ENCODE data around the gene NUDT6.
"Not testable (repeated sequence)": the region's sequence is repeated elsewhere in the genome, so short reads cannot be mapped to it uniquely, and the experiment has no call there.

Gene NUDT6

DNA sequence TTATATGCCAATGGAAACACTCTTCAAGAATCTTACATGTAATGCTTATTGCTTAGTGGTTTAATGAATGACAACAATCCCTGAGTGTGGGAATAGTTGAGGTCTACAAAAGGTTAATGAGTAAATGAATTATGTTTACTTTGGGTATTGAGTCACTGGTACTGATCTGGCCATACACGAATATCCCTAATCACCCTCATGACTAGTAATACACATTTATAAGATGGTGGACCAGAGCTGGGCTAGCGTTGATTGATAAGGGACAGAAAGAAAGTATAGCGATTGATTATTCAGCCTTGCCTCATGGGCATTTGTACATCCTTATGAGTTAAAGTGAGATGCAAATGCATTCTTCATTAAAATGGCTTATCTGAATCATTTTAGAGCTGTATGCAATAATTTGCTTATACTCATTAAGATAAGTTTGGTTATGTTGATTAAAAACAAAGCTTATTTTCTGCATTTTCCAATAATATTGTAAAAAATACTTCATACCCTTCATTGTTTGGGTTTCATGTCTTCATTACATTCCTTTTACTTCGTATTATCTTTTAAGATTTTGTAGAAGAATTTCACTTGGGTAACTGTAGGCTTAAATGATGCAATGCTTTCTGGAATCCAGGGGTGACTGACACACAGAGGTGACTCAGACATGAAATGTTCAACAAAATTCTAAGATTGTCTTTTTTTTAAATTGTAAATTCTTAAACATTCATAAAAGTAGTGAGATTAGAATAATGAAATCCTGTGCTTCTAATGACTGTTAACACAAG lies 48.4 kb downstream of the NUDT6 start:
- no peak for FAIRE-seq

DNA sequence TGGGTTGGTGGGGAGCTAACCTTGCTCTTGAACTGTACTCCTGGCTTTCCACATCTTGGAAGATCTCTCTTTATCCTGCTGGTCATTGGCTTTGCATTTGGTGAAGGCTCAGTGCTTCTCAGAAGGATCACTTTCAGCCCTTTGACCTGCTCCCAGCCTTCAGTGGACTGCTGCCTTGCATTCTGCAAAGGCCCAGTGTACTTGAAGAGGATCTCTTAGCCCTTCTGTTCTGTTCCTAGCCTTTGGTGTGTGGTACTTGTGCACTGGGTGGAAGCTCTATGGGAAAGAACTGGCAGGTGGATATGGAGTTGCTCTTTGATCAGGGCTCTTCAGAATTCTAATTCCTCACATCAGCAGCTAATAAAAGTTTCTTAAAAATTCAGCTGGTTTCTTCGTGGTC lies 49.3 kb downstream of the NUDT6 start:
- no peak for FAIRE-seq

DNA sequence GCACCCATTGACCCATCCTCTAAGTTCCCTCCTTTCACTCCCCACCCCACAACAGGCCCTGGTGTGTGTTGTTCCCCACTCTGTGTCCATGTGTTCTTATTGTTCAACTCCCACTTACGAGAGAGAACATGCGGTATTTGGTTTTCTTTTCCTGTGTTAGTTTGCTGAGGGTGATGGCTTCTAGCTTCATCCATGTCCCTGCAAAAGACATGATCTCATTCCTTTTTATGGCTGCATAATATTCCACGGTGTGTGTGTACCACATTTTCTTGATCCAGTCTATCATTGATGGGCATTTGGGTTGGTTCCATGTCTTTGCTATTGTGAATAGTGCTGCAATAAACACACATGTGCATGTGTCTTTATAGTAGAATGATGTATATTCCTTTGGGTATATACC lies 54.2 kb downstream of the NUDT6 start:
- not testable (repeated sequence) for FAIRE-seq

DNA sequence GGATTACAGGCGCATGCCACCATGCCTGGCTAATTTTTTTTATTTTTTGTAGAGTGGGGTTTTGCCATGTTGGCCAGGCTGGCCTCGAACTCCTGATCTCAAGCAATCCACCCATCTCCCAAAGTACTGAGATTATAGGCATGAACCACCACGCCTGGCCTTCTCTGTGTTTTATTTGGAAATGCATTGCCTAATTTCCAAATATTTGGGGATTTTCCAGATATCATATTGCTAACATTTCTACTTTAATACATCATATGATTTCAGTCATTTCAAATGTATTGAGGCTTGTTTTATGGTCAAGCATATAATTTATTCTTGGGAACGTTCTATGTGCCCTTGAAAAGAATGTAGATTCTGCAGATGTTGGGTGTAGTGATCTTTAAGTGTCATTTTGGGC lies 57.0 kb downstream of the NUDT6 start:
- no peak for FAIRE-seq

DNA sequence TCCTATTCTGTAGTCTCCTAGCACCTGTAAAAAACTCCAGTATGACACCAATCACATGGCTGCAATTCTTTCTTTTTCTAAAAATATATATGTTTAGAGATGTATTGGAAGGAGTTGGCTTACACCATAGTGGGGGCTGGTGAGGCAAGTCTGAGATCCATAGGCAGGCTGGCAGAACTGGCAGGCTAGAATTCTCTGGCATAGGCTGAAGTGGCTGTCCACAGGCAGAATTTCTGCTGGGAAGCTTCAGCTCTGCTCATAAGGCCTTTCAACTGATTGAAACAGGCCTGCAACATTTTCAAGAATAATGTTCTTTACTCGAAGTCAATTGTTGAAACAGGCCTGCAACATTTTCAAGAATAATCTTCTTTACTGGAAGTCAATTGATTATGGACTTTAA lies 58.8 kb downstream of the NUDT6 start:
- FAIRE-seq: no peak

DNA sequence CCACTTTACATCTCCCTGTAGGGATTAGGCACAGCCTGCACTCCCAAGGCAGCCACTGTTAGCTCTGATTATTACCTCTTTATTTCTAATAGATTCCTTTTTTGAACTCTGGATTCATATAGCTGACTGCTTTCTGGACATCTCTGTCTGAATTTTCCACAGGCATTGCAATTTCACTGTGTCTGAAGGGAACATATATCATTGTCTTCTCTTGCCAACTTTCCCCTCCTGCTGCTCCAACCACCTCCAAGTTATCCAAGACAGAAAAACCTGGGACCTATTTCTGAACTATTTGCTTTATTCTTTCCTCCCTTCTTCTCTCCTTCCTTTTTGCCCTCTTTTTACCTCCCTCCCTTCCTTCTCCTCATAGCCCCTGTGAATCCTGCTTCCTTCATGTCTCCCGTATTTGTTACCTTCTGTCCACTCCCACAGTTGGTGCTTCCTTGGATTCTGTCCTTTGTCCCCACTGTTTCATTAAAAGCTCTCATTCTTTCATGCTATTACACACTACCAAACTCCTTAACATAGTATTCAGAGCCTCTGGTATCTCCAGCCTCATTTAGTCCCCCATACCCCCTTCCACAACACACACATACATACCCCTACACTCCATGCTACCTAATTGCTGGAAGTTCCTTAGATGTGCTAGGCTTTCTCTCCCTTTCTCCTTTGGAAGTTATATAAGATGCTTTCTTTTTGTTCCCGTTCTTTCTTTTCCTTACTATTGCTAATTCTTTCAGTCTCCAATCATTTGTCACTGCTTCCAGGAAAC lies 61.0 kb downstream of the NUDT6 start:
- no peak for FAIRE-seq

DNA sequence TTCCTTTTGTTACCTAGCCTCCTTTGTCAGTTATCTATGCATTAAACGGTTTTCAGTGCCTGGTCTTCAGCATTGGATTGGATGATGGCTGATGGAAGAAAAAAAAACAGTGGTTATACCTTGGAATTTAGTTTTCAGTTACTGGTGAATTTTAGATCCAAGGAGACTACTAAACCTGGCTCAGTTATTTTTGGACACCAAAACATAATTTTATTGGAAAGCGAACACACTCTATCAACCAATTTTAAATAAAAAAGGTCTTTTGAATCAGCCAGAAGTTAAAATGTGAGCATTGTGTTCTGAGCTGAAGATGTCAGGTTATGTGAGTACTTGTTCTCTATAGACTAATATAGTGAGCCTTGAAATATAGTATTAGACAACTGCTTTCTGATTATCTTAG lies 63.7 kb downstream of the NUDT6 start:
- FAIRE-seq: no peak

DNA sequence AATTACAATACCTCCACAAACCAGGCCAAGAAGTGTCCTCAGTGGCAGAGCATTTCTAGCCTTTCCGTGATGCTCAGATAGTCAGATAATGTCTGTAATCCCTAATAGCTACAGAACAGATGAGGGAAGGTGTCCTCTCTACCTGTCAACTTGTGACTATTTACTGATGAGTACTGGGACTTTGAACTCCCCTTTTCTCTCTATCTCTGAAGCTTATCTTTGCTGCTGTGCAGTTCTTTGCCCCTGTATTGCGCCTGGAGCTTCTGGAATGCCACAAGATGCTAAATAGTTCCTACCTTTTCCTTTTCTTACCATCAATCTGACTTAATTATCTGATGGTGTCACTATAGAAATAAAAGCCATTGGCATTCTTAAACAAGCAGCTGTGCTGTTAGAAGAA lies 65.2 kb downstream of the NUDT6 start:
- no peak for FAIRE-seq

DNA sequence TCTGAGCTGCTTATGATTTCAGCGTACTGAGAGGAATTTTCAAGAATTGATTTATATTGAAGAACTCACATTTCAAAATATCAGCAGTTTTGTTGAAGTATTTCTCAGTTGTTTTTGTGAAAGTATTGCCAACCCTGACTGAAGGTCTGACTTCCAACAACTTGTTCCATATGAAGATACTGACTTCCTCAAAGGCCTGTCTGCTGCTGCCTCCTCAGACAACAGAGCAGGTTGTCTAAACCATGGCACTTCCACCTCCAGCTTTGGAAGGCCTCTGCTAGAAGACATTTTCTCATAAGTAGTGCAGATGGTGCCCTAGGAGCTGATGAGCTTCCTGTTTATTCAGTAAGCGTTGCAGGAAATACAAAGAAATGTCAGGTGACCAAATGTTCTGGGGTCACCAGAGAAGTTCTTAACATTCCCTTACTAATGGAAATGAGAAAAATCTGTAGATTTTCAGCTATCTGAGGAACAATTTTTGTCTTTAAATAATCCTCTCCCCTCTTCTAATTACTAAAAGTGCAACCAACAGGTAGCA lies 67.0 kb downstream of the NUDT6 start:
- no peak for FAIRE-seq

DNA sequence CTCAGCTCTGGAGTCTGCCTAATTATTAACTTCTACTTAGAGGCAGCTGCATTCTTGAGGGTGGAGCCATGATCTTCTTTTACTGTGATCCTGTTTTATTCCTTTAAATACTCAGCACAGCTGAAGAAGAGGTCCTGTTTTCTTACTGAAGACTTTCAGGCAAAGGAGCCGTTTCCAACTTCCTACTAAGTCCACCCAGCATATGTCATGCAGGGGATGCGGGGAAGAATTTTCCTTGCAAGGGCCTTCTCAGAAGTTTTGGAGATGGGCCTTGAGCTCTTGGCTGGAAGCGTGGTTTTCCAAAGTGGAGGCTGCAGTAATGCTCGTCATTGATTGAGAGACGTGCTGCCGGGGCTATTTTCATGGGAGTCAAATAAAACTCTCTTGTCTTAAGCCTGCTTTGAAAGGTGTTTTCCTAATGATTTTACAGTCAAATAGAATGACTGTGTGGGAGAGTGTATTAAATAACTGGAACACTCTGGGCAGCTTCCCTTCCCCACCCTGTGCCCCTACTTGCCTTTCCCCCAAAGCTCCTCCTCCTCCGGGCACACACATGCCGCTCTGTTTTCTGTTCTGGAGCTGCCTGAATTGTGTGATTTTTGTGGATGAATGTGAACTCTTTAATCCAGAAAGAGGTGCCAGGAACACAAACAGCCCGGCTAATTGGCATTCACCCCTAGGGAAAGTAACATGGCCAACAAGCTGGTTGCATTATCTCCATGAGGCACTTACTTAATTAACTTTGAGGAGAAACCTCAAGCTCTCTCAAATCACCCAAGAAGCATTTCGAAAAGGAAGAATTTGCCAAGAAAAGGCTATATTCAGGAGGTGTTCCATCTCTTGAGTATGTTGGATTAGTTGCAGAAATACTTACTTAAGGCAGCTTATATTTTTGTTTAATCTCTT lies 67.7 kb downstream of the NUDT6 start:
- no peak for FAIRE-seq

DNA sequence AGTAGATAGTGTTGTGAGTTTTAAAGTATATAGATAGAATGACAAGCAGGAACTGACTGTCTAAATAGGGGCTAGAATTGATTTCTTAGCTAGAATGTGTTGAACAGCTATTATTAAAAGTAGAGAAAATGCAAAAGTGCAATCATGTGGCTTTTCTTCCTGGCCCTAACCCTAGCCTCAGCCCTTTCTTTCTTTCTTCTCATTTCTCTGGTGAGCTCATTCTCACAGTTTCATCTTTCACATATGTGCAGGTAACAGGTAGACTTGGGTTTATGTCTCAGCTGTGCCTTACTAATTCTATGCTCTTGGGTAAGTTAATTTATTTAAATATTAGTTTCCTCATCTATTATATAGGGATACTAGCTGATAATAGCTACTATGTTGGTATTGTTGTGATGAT lies 70.8 kb downstream of the NUDT6 start:
- no peak for FAIRE-seq

DNA sequence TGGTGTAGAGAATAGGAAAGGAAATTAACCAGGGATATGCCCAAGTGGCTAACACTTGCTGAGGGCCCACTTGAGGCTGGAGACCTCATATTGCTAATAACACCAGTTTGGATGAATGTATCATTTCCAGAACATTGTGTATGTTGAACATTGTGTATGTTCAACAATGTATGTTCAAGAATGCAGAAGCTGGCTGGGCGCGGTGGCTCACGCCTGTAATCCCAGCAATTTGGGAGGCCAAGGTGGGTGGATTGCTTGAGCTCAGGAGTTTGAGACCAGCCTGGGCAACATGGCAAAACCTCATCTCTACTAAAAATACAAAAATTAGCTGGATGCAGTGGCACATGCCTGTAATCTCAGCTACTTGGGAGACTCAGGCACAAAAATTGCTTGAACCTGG lies 72.6 kb downstream of the NUDT6 start:
- not testable (repeated sequence) for FAIRE-seq

DNA sequence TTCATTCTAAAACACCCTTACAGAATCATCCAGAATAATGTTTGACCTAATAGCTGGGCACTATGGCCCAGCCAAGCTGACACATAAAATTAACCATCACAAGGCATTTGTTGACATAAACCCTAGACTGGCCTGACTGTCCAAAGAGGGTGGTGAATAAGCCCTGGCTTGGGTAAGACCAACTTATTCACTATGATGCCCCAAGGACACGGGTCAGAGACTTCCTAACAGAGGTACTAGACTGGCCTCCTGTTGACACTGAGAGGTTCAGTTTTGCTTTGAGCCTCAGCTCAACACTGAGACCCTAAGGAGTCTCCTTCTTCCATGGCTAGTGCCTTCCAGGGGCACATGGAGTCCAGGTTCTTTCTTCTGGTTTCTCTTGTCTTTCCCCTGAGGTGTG lies 74.5 kb downstream of the NUDT6 start:
- no peak for FAIRE-seq

DNA sequence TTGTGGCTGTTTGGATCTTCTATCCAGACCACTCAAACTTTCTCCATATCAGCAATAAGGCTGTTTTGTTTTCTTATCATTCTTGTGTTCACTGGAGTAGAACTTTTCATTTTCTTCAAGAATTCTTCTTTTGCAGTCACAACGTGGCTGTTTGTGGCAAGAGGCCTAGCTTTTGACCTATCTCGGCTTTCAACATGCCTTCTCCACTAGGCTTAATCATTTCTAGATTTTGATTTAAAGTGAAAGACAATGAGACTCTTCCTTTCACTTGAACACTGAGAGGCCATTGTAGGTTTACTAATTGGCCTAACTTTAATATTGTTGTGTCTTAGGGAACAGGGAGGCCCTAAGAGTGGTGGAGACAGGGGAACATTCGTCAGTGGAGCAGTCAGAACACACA lies 76.6 kb downstream of the NUDT6 start:
- no peak for FAIRE-seq

DNA sequence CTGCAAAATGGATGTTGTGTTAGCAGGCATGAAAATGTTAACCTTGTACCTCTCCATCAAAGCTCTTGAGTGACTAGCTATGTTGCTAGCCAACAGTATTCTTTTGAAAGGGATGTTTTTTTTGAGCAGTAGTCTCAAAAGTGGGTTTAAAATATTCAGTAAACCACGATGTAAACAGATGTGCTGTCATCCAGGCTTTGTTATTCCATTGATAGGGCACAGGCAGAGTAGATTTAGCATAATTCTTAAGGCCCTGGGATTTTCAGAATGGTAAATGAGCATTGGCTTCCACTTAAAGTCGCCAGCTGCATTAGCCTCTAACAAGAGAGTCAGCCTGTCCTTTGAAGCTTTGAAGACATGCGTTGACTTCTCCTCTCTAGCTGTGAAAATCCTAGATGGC lies 77.3 kb downstream of the NUDT6 start:
- no peak for FAIRE-seq

DNA sequence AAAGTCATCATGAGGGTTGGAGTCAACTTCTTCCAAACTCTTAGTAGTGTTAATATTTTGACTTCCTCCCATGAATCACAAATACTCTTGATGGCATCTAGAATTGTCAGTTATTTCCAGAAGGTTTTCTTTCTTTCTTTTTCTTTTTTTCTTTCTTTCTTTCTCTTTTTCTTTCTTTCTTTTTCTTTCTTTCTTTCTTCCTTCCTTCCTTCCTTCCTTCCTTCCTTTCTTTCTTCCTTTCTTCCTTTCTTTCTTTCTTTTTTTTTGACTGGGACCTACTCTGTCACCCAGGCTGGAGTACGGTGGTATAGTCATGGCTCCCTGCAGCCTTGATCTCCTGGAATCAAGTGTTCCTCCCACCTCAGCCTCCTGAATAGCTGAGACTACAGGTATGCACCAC lies 78.0 kb downstream of the NUDT6 start:
- FAIRE-seq: not testable (repeated sequence)

DNA sequence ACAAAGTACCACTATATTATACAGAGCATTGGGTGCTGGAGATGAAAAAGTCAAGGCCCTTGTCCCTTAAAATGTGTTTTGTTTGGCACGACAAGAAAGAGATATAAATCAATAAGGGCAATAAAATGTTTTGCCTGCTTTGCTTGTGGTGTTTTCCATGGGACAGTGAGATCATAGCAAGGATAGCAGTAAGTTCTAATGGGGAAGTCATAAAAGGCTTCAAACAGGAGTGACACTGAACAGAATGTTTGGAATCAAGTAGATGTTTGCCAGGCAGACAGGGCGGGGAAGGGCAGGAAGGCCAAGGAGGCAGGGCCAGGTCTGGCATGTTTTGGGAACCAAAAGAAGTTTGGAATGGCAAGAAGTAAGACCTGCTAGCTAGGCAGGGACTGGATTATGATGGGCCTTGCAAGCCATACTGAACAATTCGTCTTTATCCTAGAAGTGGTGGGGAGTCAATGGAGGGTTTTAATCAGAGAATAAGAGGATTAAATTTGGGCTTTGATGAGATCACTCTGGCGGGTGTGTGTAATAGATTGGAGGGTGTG lies 79.3 kb downstream of the NUDT6 start:
- no peak for FAIRE-seq
